ENCODE measurements around the gene TULP4. TPM values are rescaled to one million over a fixed set of nuclear protein-coding genes. Genes with fewer than 3 reads are reported as not detected.
"Not testable (repeated sequence)": the region's sequence is repeated elsewhere in the genome, so short reads cannot be mapped to it uniquely, and the experiment has no call there.

Gene TULP4
- total RNA-seq, 1 donor from 2014 or later = 171 TPM

- not testable (repeated sequence) for H3K4me3 Mint-ChIP-seq (ENCODE audit: low read depth); H3K27ac Mint-ChIP-seq; DNase-seq (ENCODE audit: low spot score, unreplicated experiment); H3K4me1 Mint-ChIP-seq (ENCODE audit: low read depth); H3K27me3 Mint-ChIP-seq
- Mint-ChIP-seq H3K36me3 (ENCODE audit: insufficient read depth) (peaks cover 59% of the 10 kb centered on the region), H3K9me3 (ENCODE audit: low read depth) (peaks cover 33% of the 10 kb centered on the region)
Observed at GRCh38 chr6:158300306-158301143, 11.7 kb upstream of the TULP4 start.

- DNase-seq (ENCODE audit: low spot score, unreplicated experiment); H3K27ac Mint-ChIP-seq; H3K4me3 Mint-ChIP-seq (ENCODE audit: low read depth); H3K27me3 Mint-ChIP-seq; H3K4me1 Mint-ChIP-seq (ENCODE audit: low read depth): not testable (repeated sequence)
- Mint-ChIP-seq H3K9me3 (ENCODE audit: low read depth) (peaks cover 27% of the 10 kb centered on the region), H3K36me3 (ENCODE audit: insufficient read depth) (peaks cover 56% of the 10 kb centered on the region)
Observed at GRCh38 chr6:158301561-158301960, 10.7 kb upstream of the TULP4 start.

DNA sequence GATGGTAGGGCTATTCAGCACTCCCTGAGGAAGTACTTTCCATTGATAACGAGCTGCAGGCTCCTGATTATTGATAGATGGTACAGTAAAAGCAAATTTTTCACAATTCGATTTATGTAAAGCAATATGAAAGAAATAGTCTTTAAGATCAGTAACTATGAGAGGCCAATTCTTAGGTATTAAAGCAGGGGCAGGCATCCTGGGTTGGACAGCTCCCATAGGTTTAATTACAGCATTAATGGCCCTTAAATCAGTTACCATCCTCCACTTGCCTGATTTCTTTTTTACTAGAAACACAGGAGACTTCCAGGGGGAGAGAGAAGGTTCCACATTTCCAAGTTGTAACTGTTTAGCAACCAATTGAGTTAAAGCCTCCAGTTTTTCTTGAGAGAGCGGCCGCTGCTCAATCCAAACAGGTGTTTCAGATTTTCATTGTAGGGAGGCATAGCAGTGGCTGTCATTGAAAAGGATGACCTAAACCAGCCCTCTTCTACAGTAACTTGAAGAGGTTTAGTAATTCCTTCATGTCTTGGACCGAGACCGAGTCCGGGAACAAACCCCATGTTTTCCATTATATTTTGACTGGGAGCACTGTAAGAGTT is 10.0 kb upstream of the TULP4 start:
- H3K4me1 Mint-ChIP-seq (ENCODE audit: low read depth); H3K27ac Mint-ChIP-seq; H3K27me3 Mint-ChIP-seq; H3K4me3 Mint-ChIP-seq (ENCODE audit: low read depth); DNase-seq (ENCODE audit: low spot score, unreplicated experiment): not testable (repeated sequence)
- Mint-ChIP-seq H3K36me3 (ENCODE audit: insufficient read depth) (peaks cover 52% of the 10 kb centered on the region), H3K9me3 (ENCODE audit: low read depth) (peaks cover 24% of the 10 kb centered on the region)

DNA sequence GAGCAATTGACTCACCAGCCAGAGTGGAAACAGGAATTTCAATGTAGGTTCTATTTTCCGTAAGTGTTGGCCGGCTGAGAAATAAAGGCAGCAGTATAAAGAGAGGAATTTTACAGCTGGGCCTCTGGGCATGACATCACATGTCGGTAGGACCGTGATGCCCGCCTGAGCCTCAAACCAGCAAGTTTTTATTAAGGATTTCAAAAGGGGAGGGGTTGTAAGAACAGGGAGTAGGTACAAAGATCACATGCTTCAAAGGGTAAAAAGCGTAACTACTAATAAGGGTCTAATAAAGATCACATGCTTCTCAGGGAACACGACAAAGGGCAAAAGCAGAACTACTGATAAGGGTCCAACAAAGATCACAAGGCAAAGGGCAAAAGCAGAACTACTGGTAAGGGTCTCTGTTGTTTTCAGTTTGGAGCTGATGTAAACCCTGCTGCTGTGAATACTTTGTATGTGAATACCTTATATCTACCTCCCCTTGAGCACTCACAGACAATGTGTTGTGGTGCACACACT is 9.0 kb upstream of the TULP4 start:
- DNase-seq (ENCODE audit: low spot score, unreplicated experiment) = no peak
- peaks cover 5% of the 10 kb centered on the region for H3K4me1 Mint-ChIP-seq (ENCODE audit: low read depth)
- H3K27ac Mint-ChIP-seq = peak overlapping the region; percentile 63
- peaks cover 44% of the 10 kb centered on the region for H3K36me3 Mint-ChIP-seq (ENCODE audit: insufficient read depth)
- peaks cover 20% of the 10 kb centered on the region for H3K9me3 Mint-ChIP-seq (ENCODE audit: low read depth)
- TF ChIP-seq, protein P1, sequence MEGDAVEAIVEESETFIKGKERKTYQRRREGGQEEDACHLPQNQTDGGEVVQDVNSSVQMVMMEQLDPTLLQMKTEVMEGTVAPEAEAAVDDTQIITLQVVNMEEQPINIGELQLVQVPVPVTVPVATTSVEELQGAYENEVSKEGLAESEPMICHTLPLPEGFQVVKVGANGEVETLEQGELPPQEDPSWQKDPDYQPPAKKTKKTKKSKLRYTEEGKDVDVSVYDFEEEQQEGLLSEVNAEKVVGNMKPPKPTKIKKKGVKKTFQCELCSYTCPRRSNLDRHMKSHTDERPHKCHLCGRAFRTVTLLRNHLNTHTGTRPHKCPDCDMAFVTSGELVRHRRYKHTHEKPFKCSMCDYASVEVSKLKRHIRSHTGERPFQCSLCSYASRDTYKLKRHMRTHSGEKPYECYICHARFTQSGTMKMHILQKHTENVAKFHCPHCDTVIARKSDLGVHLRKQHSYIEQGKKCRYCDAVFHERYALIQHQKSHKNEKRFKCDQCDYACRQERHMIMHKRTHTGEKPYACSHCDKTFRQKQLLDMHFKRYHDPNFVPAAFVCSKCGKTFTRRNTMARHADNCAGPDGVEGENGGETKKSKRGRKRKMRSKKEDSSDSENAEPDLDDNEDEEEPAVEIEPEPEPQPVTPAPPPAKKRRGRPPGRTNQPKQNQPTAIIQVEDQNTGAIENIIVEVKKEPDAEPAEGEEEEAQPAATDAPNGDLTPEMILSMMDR (IDR thresholded peaks at IDR 0.05; ENCODE audit: unreplicated experiment) = no peak
- H3K4me3 Mint-ChIP-seq (ENCODE audit: low read depth) = no peak overlapping the region
- no peaks in the 10 kb centered on the region for H3K27me3 Mint-ChIP-seq

GRCh38 chr6:158304254-158304653 is 8.0 kb upstream of the TULP4 start:
- no peaks in the 10 kb centered on the region for H3K27me3 Mint-ChIP-seq

GRCh38 chr6:158309814-158310213 is 2.5 kb upstream of the TULP4 start:
- Mint-ChIP-seq H3K36me3 (ENCODE audit: insufficient read depth) (peaks cover 51% of the 10 kb centered on the region), H3K4me3 (ENCODE audit: low read depth) (no peak overlapping the region), H3K9me3 (ENCODE audit: low read depth) (peaks cover 8% of the 10 kb centered on the region), H3K27ac (peak overlapping the region; percentile 71), H3K4me1 (ENCODE audit: low read depth) (no peaks in the 10 kb centered on the region), H3K27me3 (no peaks in the 10 kb centered on the region)
- DNase-seq (ENCODE audit: low spot score, unreplicated experiment) = no peak
- TF ChIP-seq, protein P1 (IDR thresholded peaks at IDR 0.05; ENCODE audit: unreplicated experiment) = no peak

More at GRCh38 chr6:158304254-158304653, 8.0 kb upstream of the TULP4 start:
- H3K4me3 Mint-ChIP-seq (ENCODE audit: low read depth) = no peak overlapping the region
- H3K36me3 Mint-ChIP-seq (ENCODE audit: insufficient read depth) = peaks cover 38% of the 10 kb centered on the region
- TF ChIP-seq, protein P1 (IDR thresholded peaks at IDR 0.05; ENCODE audit: unreplicated experiment) = no peak
- H3K4me1 Mint-ChIP-seq (ENCODE audit: low read depth) = peaks cover 5% of the 10 kb centered on the region
- peaks cover 15% of the 10 kb centered on the region for H3K9me3 Mint-ChIP-seq (ENCODE audit: low read depth)
- no peak for DNase-seq (ENCODE audit: low spot score, unreplicated experiment)
- H3K27ac Mint-ChIP-seq = no peak overlapping the region
